ENCODE results near the gene ERGIC1. TPM values are rescaled to one million over a fixed set of nuclear protein-coding genes. Genes with fewer than 3 reads are reported as not detected.
A peak's percentile ranks its signal among the peaks of the same experiment; 100 is the strongest.

Gene ERGIC1
- total and polyA plus RNA-seq, 4 experiments from 2014 or later = 10.6 to 51.0 (median 32.3) TPM

DNA sequence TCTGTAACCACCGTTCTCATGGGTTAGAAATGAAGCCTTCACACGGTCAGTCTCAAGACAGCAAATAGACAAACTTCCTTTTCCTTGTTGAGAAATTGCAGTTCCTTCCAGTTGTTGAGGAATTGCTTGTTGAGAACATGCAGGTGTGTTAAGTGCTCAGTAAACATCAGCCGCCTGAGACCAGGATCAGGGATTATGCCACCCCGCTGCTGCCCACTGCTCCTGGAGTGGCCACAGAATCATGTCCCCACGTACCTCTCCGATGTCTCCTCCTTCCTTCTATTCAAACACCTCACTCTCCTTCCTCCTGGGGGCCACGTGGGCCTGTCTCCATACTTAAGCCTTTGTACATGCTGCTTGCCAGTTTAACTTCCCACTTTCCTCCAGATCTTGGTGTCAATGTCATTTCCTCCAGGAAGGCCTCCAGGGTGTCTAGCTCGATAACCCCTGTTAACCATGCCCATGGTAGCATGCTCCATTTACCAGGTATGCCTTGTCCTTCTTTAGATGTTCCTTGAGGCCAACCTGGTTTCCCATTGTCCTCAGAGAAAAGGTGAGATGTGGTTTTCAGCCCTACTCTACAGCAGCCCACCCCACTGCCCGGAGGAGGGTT, 91.4 kb downstream of the ERGIC1 start:
- no peak for DNase-seq
- POLR2A ChIA-PET (ENCODE audit: partially characterized antibody) = interaction anchor here (1.0 kb wide), 1 partner anchor 33 kb away, joined by 3 read pairs; no protein-coding TSS in a partner anchor
- CTCF ChIA-PET (ENCODE audit: partially characterized antibody) = interaction anchor here (0.6 to 20.5 kb wide), 5 partner anchors 10 to 216 kb away, joined by 3 to 547 read pairs (median 5); no protein-coding TSS in a partner anchor
- Histone ChIP-seq H3K27me3 (ENCODE audit: insufficient read depth, low read length) (no peaks in the 10 kb centered on the region), H3K36me3 (ENCODE audit: insufficient read depth, low read length) (peaks cover 16% of the 10 kb centered on the region), H3K9me3 (ENCODE audit: control insufficient read depth in 1 of 2, low read length in 2 of 2) (no peaks in the 10 kb centered on the region), H3K4me3 (ENCODE audit: low read length in 2 of 2) (no peak overlapping the region), H3K4me1 (ENCODE audit: insufficient read depth, low read length) (no peaks in the 10 kb centered on the region), H3K27ac (ENCODE audit: low read depth, low read length) (no peak overlapping the region)
- intact Hi-C loops (cut with micrococcal nuclease) = loop anchor here (10.0 kb wide), 1 partner anchor 91 kb away; the partner anchor contains the start of gene ERGIC1
- Mint-ChIP-seq H3K4me1 (peaks cover 0 to 2% (median 0%) of the 10 kb centered on the region in 4 donors), H3K27me3 (no peaks in the 10 kb centered on the region), H3K4me3 (no peak overlapping the region), H3K9me3 (no peaks in the 10 kb centered on the region), H3K27ac (peak overlapping the region in 4 of 7 donors; percentile 14 to 75 (median 30)), H3K36me3 (peaks cover 21 to 43% of the 10 kb centered on the region in 2 donors)

DNA sequence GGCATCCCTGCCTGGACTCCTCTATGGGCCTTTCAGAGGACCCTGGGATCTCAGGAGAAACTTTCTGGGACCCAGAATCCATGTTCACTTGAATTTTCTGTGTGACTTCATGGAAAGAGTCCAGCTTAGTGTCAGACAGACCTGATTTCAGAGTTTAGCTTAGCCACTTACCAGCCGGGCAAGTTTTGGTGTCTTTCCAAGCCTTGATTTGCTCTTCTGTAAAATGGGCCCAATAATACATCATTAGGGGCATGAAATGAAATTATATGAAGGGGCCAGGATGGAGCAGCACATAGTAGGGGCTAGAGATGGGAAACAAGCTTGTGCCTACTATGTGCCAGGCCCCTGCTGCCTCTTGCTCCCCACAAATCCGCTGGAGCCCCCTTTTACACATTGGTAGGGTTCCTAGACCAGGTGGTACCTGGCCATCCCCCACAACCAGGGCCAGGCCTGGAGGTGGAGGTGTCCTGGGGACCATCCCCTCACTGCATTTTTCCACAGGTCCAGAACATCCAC, 92.0 kb downstream of the ERGIC1 start:
- H3K36me3 Mint-ChIP-seq = peaks cover 21 to 43% of the 10 kb centered on the region in 2 donors
- CTCF ChIA-PET (ENCODE audit: partially characterized antibody) = interaction anchor here (1.2 to 20.5 kb wide), 4 partner anchors 9 to 216 kb away, joined by 3 to 547 read pairs (median 16); no protein-coding TSS in a partner anchor
- peak overlapping the region in 1 of 7 donors; percentile 17 for H3K27ac Mint-ChIP-seq

DNA sequence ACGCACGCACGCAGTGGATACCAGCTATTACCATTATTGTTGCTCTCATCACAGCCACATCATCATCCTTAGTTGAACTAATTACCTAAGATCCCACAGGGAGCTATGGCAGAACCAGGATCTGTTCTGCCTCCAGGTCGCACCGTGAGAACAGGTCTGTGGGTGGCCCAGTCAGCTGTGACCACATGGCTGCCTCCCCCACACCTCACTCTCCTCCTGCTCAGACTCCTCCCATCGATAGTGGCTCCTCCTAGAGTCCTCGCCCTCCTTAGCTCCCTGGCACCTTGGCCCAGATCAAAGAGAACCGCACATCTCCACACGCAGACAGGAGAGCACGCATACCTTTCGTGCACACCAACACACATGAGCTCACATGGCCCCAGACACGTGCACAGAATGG, 92.7 kb downstream of the ERGIC1 start:
- intact Hi-C loops (cut with micrococcal nuclease) = loop anchor here (10.0 kb wide), 1 partner anchor 92 kb away; the partner anchor contains the start of gene ERGIC1
- DNase-seq = no peak
- no peaks in the 10 kb centered on the region for H3K4me1 ChIP-seq (ENCODE audit: insufficient read depth, low read length)
- no peak overlapping the region for H3K4me3 ChIP-seq (ENCODE audit: low read length in 2 of 2)
- Mint-ChIP-seq H3K27ac (peak overlapping the region in 2 of 7 donors; percentile 13 to 75), H3K27me3 (no peaks in the 10 kb centered on the region), H3K9me3 (no peaks in the 10 kb centered on the region), H3K36me3 (peaks cover 21 to 39% of the 10 kb centered on the region in 2 donors), H3K4me3 (no peak overlapping the region), H3K4me1 (peaks cover 0 to 2% (median 0%) of the 10 kb centered on the region in 4 donors)
- ChIA-PET POLR2A (ENCODE audit: partially characterized antibody) (interaction anchor here (0.6 to 1.6 kb wide), 3 partner anchors 78 to 155 kb away, joined by 4 to 7 read pairs (median 4); no protein-coding TSS in a partner anchor), CTCF (ENCODE audit: partially characterized antibody) (interaction anchor here (0.7 to 20.5 kb wide), 6 partner anchors 9 to 217 kb away, joined by 3 to 547 read pairs (median 9); no protein-coding TSS in a partner anchor)
- H3K27me3 ChIP-seq (ENCODE audit: insufficient read depth, low read length) = no peaks in the 10 kb centered on the region
- H3K36me3 ChIP-seq (ENCODE audit: insufficient read depth, low read length) = peaks cover 16% of the 10 kb centered on the region
- H3K27ac ChIP-seq (ENCODE audit: low read depth, low read length) = no peak overlapping the region
- no peaks in the 10 kb centered on the region for H3K9me3 ChIP-seq (ENCODE audit: control insufficient read depth in 1 of 2, low read length in 2 of 2)

More for the DNA sequence above, 92.0 kb downstream of the ERGIC1 start:
- H3K9me3 Mint-ChIP-seq = no peaks in the 10 kb centered on the region
- H3K4me3 Mint-ChIP-seq = no peak overlapping the region
- H3K9me3 ChIP-seq (ENCODE audit: control insufficient read depth in 1 of 2, low read length in 2 of 2) = no peaks in the 10 kb centered on the region
- no peak overlapping the region for H3K27ac ChIP-seq (ENCODE audit: low read depth, low read length)
- H3K27me3 ChIP-seq (ENCODE audit: insufficient read depth, low read length) = no peaks in the 10 kb centered on the region
- no peak for DNase-seq
- H3K4me1 Mint-ChIP-seq = peaks cover 0 to 2% (median 0%) of the 10 kb centered on the region in 4 donors
- H3K27me3 Mint-ChIP-seq = no peaks in the 10 kb centered on the region
- no peaks in the 10 kb centered on the region for H3K4me1 ChIP-seq (ENCODE audit: insufficient read depth, low read length)
- H3K4me3 ChIP-seq (ENCODE audit: low read length in 2 of 2) = no peak overlapping the region
- peaks cover 16% of the 10 kb centered on the region for H3K36me3 ChIP-seq (ENCODE audit: insufficient read depth, low read length)
- POLR2A ChIA-PET (ENCODE audit: partially characterized antibody) = interaction anchor here (1.0 to 1.3 kb wide), 2 partner anchors 33 to 148 kb away, joined by 3 to 4 read pairs; no protein-coding TSS in a partner anchor
- intact Hi-C loops (cut with micrococcal nuclease) = loop anchor here (10.0 kb wide), 1 partner anchor 91 kb away; the partner anchor contains the start of gene ERGIC1

DNA sequence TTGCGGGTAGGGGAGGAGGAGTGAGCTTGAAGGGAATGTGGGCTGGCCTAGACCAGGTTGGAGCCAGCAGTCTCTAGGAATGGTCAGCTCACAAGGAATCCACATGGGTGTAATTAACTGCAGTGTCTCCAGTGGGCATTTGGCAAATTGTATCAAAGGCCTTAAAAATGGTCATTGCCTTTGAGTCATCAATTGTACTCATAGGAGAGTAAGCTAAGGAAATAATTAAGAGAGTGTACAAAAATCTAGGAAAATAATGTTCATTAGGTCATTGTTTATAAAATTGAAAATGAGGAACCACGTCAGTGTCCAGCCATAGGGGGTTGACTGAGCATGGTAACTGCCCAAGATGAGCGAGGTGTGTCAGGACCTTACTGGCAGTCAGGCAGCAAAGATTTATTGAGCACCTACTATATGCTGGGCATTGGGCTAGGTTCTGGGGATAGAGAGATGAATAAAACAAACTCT, 95.4 kb downstream of the ERGIC1 start:
- Histone ChIP-seq H3K36me3 (ENCODE audit: insufficient read depth, low read length) (peaks cover 16% of the 10 kb centered on the region), H3K27ac (ENCODE audit: low read depth, low read length) (no peak overlapping the region), H3K4me3 (ENCODE audit: low read length in 2 of 2) (no peak overlapping the region), H3K9me3 (ENCODE audit: control insufficient read depth in 1 of 2, low read length in 2 of 2) (no peaks in the 10 kb centered on the region), H3K27me3 (ENCODE audit: insufficient read depth, low read length) (no peaks in the 10 kb centered on the region), H3K4me1 (ENCODE audit: insufficient read depth, low read length) (peaks cover 4% of the 10 kb centered on the region)
- Mint-ChIP-seq H3K27me3 (no peaks in the 10 kb centered on the region), H3K27ac (peak overlapping the region in 4 of 7 donors; percentile 3 to 72 (median 24)), H3K9me3 (no peaks in the 10 kb centered on the region), H3K4me3 (no peak overlapping the region), H3K4me1 (peaks cover 6 to 8% (median 6%) of the 10 kb centered on the region in 4 donors), H3K36me3 (peaks cover 18 to 36% of the 10 kb centered on the region in 2 donors)
- intact Hi-C loops (cut with micrococcal nuclease) = loop anchor here (10.0 kb wide), 1 partner anchor 95 kb away; the partner anchor contains the start of gene ERGIC1
- ChIA-PET POLR2A (ENCODE audit: partially characterized antibody) (interaction anchor here (2.0 kb wide), 1 partner anchor 159 kb away, joined by 5 read pairs; the partner anchor contains the start of gene DUSP1), CTCF (ENCODE audit: partially characterized antibody) (interaction anchor here (1.3 to 20.5 kb wide), 4 partner anchors 157 to 220 kb away, joined by 3 to 547 read pairs (median 16); no protein-coding TSS in a partner anchor)
- no peak for DNase-seq

DNA sequence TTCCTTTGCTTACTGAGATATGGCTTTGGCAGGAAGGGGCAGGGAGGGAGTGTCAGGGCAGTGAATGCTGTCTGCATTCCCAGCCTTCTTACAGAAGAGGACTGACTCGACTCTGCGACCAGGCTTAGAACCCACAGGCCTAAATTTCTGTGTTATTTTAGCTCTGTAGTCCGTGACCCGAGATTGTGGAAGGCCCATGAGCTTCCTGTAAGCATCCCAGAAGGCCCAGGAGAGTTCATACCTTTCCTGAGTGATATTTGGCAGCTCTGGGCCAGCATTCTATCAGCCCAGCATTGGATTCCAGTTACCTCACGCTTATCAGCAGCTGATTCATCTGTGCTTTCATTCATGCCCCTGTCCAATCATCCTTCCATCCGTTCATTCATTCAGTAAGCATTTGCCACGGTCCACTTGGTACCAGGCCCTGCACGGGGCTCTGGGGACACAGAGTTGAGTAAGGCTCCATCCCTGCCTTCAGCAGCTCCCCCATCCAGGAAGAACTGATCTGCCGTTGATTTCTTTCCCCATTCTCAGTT, 97.0 kb downstream of the ERGIC1 start:
- Mint-ChIP-seq H3K27me3 (no peaks in the 10 kb centered on the region), H3K9me3 (no peaks in the 10 kb centered on the region), H3K4me1 (peaks cover 6 to 8% (median 6%) of the 10 kb centered on the region in 4 donors), H3K27ac (peak overlapping the region in 4 of 7 donors; percentile 39 to 84 (median 53)), H3K36me3 (peaks cover 17 to 35% of the 10 kb centered on the region in 2 donors), H3K4me3 (no peak overlapping the region)
- H3K36me3 ChIP-seq (ENCODE audit: insufficient read depth, low read length) = peaks cover 18% of the 10 kb centered on the region
- no peak for DNase-seq
- peaks cover 4% of the 10 kb centered on the region for H3K4me1 ChIP-seq (ENCODE audit: insufficient read depth, low read length)
- no peak overlapping the region for H3K27ac ChIP-seq (ENCODE audit: low read depth, low read length)
- H3K27me3 ChIP-seq (ENCODE audit: insufficient read depth, low read length) = no peaks in the 10 kb centered on the region
- CTCF ChIA-PET (ENCODE audit: partially characterized antibody) = interaction anchor here (0.7 to 20.5 kb wide), 21 partner anchors 10 to 924 kb away, joined by 3 to 547 read pairs (median 4); partner anchors contain the start of gene DUSP1
- H3K9me3 ChIP-seq (ENCODE audit: control insufficient read depth in 1 of 2, low read length in 2 of 2) = no peaks in the 10 kb centered on the region
- intact Hi-C loops (cut with micrococcal nuclease) = no loop called here
- H3K4me3 ChIP-seq (ENCODE audit: low read length in 2 of 2) = no peak overlapping the region
- POLR2A ChIA-PET (ENCODE audit: partially characterized antibody) = interaction anchor here (3.0 to 5.1 kb wide), 3 partner anchors 160 to 216 kb away, joined by 14 to 44 read pairs (median 15); partner anchors contain the start of gene DUSP1

DNA sequence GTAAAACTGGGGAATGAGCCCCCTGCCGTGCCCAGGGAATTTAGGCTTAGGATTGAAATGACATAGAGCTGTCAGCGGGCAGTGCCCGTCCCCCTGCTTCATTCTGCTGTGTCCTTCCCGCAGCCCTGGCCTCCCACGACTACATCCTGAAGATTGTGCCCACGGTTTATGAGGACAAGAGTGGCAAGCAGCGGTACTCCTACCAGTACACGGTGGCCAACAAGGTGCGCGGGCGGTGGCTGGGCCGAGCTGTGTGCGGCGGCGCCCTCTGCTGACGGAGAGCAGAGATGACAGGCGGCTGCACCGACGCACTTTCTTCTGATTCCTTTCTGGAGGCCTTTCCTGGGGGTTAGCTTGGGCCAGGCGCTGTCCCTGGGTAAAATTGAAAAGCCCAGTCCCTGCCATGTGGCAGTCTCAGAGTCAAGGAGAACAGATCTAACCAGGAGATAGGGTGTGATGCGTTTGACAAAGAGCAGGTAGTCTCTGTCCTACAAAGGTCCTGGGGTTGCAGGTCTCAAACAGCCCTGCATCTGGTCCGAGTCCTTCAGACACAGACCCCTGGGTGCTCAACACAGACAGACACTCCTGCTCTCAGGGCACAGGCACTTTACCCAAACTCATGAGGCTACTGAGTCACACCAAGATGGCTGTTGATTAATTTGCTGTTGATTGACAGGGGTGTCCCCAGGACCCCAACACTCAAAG, 98.4 kb downstream of the ERGIC1 start:
- Mint-ChIP-seq H3K4me3 (no peak overlapping the region), H3K27me3 (no peaks in the 10 kb centered on the region), H3K9me3 (no peaks in the 10 kb centered on the region), H3K36me3 (peaks cover 18 to 34% of the 10 kb centered on the region in 2 donors), H3K27ac (peak overlapping the region in 5 of 7 donors; percentile 54 to 80 (median 66)), H3K4me1 (peaks cover 6 to 8% (median 6%) of the 10 kb centered on the region in 4 donors)
- peak; percentile 64 to 74 (median 70) for DNase-seq
- ChIA-PET POLR2A (ENCODE audit: partially characterized antibody) (interaction anchor here (1.3 to 5.1 kb wide), 4 partner anchors 162 to 218 kb away, joined by 3 to 44 read pairs (median 14); partner anchors contain the start of gene DUSP1), CTCF (ENCODE audit: partially characterized antibody) (interaction anchor here (0.6 to 20.5 kb wide), 44 partner anchors 9 to 925 kb away, joined by 3 to 547 read pairs (median 4); partner anchors contain the start of genes DUSP1 and RPL26L1)
- Histone ChIP-seq H3K27me3 (ENCODE audit: insufficient read depth, low read length) (no peaks in the 10 kb centered on the region), H3K36me3 (ENCODE audit: insufficient read depth, low read length) (peaks cover 19% of the 10 kb centered on the region), H3K4me3 (ENCODE audit: low read length in 2 of 2) (no peak overlapping the region), H3K4me1 (ENCODE audit: insufficient read depth, low read length) (peaks cover 4% of the 10 kb centered on the region), H3K27ac (ENCODE audit: low read depth, low read length) (no peak overlapping the region), H3K9me3 (ENCODE audit: control insufficient read depth in 1 of 2, low read length in 2 of 2) (no peaks in the 10 kb centered on the region)
- intact Hi-C loops (cut with micrococcal nuclease) = loop anchor here (1.0 kb wide), 2 partner anchors 160 to 219 kb away; no protein-coding TSS in a partner anchor

Measured in CD4-positive, alpha-beta memory T cell (primary cell).